PC-9 (cell line): Measurements from ENCODE around the gene TNP1.

ENCODE experiments used
- EZH2 ChIP-seq: fragments of 200-600 bp; sonication (generic); IDR thresholded peaks from 2 replicates; pipeline ENCODE4 v1.8.0; 2017; ENCODE audit warnings: antibody characterized with exemption, low read depth
- TF ChIP-seq, protein P1 (sequence below): fragments of 200-600 bp; sonication (generic); conservative IDR thresholded peaks from 2 replicates; pipeline ENCODE4 v1.6.1; 2017; ENCODE audit warnings: mixed run types, antibody characterized with exemption, mild to moderate bottlenecking, moderate library complexity

DNA sequence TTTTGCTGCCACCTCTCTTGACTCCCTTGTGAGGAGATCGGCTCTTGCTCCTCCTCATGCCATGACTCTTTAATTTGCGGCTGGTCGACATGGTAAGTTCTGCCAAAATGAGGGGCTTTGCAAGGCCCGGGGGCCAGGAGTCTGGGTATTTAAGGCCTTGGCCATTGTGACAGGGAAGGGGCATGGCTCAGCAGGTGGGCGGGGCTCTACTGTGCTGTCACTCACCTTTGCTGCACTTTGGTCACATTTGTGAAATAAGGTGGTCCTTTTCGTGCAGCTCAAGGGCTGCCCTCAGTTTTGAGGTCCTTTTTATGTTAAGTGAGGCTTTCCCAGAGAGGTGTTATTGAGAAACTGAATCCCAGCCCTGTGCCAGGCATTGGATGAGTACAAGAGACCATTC is at the start of gene TNP1:
- TF ChIP-seq, protein P1, sequence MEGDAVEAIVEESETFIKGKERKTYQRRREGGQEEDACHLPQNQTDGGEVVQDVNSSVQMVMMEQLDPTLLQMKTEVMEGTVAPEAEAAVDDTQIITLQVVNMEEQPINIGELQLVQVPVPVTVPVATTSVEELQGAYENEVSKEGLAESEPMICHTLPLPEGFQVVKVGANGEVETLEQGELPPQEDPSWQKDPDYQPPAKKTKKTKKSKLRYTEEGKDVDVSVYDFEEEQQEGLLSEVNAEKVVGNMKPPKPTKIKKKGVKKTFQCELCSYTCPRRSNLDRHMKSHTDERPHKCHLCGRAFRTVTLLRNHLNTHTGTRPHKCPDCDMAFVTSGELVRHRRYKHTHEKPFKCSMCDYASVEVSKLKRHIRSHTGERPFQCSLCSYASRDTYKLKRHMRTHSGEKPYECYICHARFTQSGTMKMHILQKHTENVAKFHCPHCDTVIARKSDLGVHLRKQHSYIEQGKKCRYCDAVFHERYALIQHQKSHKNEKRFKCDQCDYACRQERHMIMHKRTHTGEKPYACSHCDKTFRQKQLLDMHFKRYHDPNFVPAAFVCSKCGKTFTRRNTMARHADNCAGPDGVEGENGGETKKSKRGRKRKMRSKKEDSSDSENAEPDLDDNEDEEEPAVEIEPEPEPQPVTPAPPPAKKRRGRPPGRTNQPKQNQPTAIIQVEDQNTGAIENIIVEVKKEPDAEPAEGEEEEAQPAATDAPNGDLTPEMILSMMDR, result no peak
- TF ChIP-seq EZH2, result no peak
